Measurements from ENCODE around the gene TP53AIP1. TPM values are rescaled to one million over a fixed set of nuclear protein-coding genes. Genes with fewer than 3 reads are reported as not detected.

Gene TP53AIP1
- total RNA-seq, 4 donors from 2014 or later = 1.0 TPM; not detected in 3

DNA sequence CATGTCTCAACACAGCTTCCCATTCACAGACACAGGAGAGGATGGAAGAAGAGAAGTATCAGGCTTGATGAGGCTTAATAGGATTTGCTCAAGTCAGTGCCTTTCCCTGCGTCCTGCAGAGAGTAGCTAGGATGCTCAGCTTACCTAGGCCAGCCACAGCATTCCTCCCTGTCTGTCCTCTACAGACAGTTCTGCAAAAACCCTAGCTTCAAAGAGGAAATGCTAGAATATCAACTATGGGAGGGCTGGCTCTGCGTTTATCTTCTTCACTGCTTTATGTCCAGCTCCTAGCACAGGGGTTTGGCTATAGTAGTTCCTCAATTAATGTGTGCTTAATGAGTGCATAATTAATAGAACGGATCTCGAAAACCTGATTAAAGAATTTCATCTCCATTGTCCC is 35.1 kb downstream of the TP53AIP1 start:
- TF ChIP-seq, protein P1, sequence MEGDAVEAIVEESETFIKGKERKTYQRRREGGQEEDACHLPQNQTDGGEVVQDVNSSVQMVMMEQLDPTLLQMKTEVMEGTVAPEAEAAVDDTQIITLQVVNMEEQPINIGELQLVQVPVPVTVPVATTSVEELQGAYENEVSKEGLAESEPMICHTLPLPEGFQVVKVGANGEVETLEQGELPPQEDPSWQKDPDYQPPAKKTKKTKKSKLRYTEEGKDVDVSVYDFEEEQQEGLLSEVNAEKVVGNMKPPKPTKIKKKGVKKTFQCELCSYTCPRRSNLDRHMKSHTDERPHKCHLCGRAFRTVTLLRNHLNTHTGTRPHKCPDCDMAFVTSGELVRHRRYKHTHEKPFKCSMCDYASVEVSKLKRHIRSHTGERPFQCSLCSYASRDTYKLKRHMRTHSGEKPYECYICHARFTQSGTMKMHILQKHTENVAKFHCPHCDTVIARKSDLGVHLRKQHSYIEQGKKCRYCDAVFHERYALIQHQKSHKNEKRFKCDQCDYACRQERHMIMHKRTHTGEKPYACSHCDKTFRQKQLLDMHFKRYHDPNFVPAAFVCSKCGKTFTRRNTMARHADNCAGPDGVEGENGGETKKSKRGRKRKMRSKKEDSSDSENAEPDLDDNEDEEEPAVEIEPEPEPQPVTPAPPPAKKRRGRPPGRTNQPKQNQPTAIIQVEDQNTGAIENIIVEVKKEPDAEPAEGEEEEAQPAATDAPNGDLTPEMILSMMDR (IDR thresholded peaks at IDR 0.05) = no peak
- TF ChIP-seq POLR2A (IDR thresholded peaks at IDR 0.05) = no peak
- Histone ChIP-seq H3K36me3 (no peaks in the 10 kb centered on the region), H3K4me3 (no peak overlapping the region), H3K27ac (no peak overlapping the region), H3K9me3 (no peaks in the 10 kb centered on the region), H3K4me1 (no peaks in the 10 kb centered on the region), H3K27me3 (no peaks in the 10 kb centered on the region)
- DNase-seq = no peak
- intact Hi-C loops (cut with DNase I; ENCODE audit: low total_unique reads) = no loop called here

- no peak for DNase-seq
- peak overlapping the region in 1 of 2 donors; percentile 44 for H3K4me3 ChIP-seq
- H3K4me1 ChIP-seq = no peaks in the 10 kb centered on the region
- H3K36me3 ChIP-seq = no peaks in the 10 kb centered on the region
- intact Hi-C loops (cut with DNase I; ENCODE audit: low total_unique reads) = no loop called here
- no peak overlapping the region for H3K27ac ChIP-seq
- H3K9me3 ChIP-seq = no peaks in the 10 kb centered on the region
- no peak for TF ChIP-seq POLR2A (IDR thresholded peaks at IDR 0.05)
- TF ChIP-seq, protein P1 (IDR thresholded peaks at IDR 0.05) = no peak
- no peaks in the 10 kb centered on the region for H3K27me3 ChIP-seq
These were observed 36.3 kb downstream of the TP53AIP1 start for GRCh38 chr11:128906185-128907050.

DNA sequence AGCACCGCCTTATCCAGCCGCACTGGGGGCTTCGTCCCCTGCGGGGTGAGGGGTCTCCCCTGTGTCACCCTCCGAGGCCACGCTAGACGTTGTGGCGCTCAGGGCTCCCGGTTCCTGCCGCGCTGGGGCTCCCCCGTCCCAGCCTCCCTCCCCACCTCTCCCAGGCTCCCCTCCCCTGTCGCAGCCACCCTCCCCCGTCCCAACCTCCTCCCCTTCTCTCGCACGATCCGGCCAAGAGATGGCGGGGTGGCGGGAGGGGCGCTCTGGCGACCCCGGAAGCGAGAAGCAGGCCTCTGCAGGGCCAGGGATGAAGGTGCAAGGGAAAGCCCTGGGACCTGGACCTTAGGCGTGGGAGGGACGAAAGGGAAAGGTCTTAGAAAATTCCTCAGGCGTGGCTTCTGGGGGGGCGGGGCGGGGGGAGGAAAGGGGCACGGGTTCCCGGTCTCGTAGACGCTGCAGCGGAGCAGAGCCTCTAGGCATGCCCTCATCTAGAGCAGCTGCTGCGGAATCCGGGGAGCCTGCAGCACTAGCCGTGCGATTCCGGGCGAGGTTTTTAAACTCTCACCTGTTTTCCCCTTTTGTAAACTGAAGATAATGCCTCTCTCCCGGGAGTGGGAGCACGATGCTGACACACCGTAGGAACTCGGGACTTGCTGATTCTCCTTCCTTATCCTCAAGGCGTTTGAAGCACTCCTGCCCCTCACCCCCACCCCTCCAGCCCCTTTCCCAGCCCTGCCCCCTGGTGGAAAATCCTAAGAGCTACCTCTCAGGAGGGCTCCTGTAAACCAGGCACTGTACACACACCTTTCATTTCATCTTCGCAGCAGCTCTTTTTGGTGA is 37.1 kb downstream of the TP53AIP1 start:
- Histone ChIP-seq H3K27me3 (no peaks in the 10 kb centered on the region), H3K4me3 (peak overlapping the region; percentile 44 to 50), H3K36me3 (no peaks in the 10 kb centered on the region), H3K4me1 (no peaks in the 10 kb centered on the region), H3K27ac (peak overlapping the region in 1 of 2 donors; percentile 51), H3K9me3 (no peaks in the 10 kb centered on the region)
- TF ChIP-seq POLR2A (IDR thresholded peaks at IDR 0.05) = no peak
- TF ChIP-seq, protein P1 (IDR thresholded peaks at IDR 0.05) = peak in 1 of 4 experiments; percentile 25
- peak in 1 of 2 donors; percentile 27 for DNase-seq
- intact Hi-C loops (cut with DNase I; ENCODE audit: low total_unique reads) = no loop called here

- Histone ChIP-seq H3K4me3 (peak overlapping the region; percentile 44 to 50), H3K27ac (peak overlapping the region in 1 of 2 donors; percentile 51), H3K4me1 (no peaks in the 10 kb centered on the region)
These were observed 37.9 kb downstream of the TP53AIP1 start for GRCh38 chr11:128904656-128905344.

More at GRCh38 chr11:128904656-128905344, 37.9 kb downstream of the TP53AIP1 start:
- Histone ChIP-seq H3K27me3 (no peaks in the 10 kb centered on the region), H3K36me3 (no peaks in the 10 kb centered on the region), H3K9me3 (no peaks in the 10 kb centered on the region)
- no peak for DNase-seq
- intact Hi-C loops (cut with DNase I; ENCODE audit: low total_unique reads) = no loop called here
- no peak for TF ChIP-seq POLR2A (IDR thresholded peaks at IDR 0.05)
- TF ChIP-seq, protein P1 (IDR thresholded peaks at IDR 0.05) = no peak

All from uterus (tissue), 4 donors.